HepG2 (cell line): Measurements from ENCODE around the gene ITIH2. TPM values are rescaled to one million over a fixed set of nuclear protein-coding genes. Genes with fewer than 3 reads are reported as not detected.
A peak's percentile ranks its signal among the peaks of the same experiment; 100 is the strongest.

Source experiments
- CHD4 ChIP-seq: fragments of 200-600 bp; sonication (generic); IDR thresholded peaks from 2 replicates; pipeline ENCODE4 v1.7.0; 2017; ENCODE audit warnings: mild to moderate bottlenecking, low read length, borderline replicate concordance
- HMG20B ChIP-seq: conservative IDR thresholded peaks from 2 replicates; pipeline ENCODE4 v1.6.1; 2016; ENCODE audit warnings: missing genetic modification reagents, missing compliant biosample characterization
- MLX ChIP-seq: IDR thresholded peaks from 2 replicates; pipeline ENCODE4 v1.6.1; 2016
- MTA1 ChIP-seq: sonication (generic); formaldehyde crosslinking; IDR thresholded peaks from 2 replicates; pipeline ENCODE4 v1.4.0; 2020; ENCODE audit warnings: missing genetic modification reagents, mild to moderate bottlenecking, borderline replicate concordance
- NR0B2 ChIP-seq: sonication (generic); formaldehyde crosslinking; IDR thresholded peaks from 2 replicates; pipeline ENCODE4 v1.4.0; 2020; ENCODE audit warnings: mild to moderate bottlenecking, missing genetic modification reagents
- NR2F1 ChIP-seq, 2 experiments: fragments of 450-650 bp in 1 of 2; formaldehyde crosslinking in 1 of 2; IDR thresholded peaks; 2 replicates each; pipeline versions ENCODE4 v1.5.0 to v1.6.1; 2016 to 2020; ENCODE audit warnings: mild to moderate bottlenecking in 1 of 2, missing compliant biosample characterization in 1 of 2, missing genetic modification reagents in 1 of 2, moderate library complexity in 1 of 2
- NR2F6 ChIP-seq, 2 experiments: IDR thresholded peaks; 2 replicates each; pipeline ENCODE4 v1.6.1; 2016; ENCODE audit warnings: antibody characterized with exemption in 1 of 2, mild to moderate bottlenecking in 1 of 2
- PBX3 ChIP-seq: sonication (generic); formaldehyde crosslinking; IDR thresholded peaks from 2 replicates; pipeline ENCODE4 v1.8.1; 2023; ENCODE audit warnings: missing genetic modification reagents, inconsistent platforms, borderline replicate concordance
- TOE1 ChIP-seq: sonication (generic); formaldehyde crosslinking; IDR thresholded peaks from 2 replicates; pipeline ENCODE4 v1.4.0; 2020; ENCODE audit warnings: mild to moderate bottlenecking, missing genetic modification reagents
- ZBTB2 ChIP-seq: sonication (generic); formaldehyde crosslinking; IDR thresholded peaks from 2 replicates; pipeline ENCODE4 v1.8.0; 2022; ENCODE audit warnings: low read depth, missing genetic modification reagents
- ZNF30 ChIP-seq: sonication (generic); formaldehyde crosslinking; IDR thresholded peaks from 2 replicates; pipeline ENCODE4 v1.5.0; 2020; ENCODE audit warnings: mild to moderate bottlenecking, missing genetic modification reagents
- ZNF407 ChIP-seq: sonication (generic); formaldehyde crosslinking; IDR thresholded peaks from one replicate; pipeline ENCODE4 v1.5.1; 2020; ENCODE audit warnings: mild to moderate bottlenecking, missing genetic modification reagents; ENCODE audit errors: not compliant biosample characterization
- ZNF546 ChIP-seq: sonication (generic); formaldehyde crosslinking; conservative IDR thresholded peaks from 2 replicates; pipeline ENCODE4 v1.8.1; 2023; ENCODE audit warnings: mild to moderate bottlenecking, missing genetic modification reagents
- ZNF598 ChIP-seq: sonication (generic); formaldehyde crosslinking; IDR thresholded peaks from 2 replicates; pipeline ENCODE4 v1.5.1; 2020; ENCODE audit warnings: mild to moderate bottlenecking, missing genetic modification reagents, borderline replicate concordance
- ZNF768 ChIP-seq: sonication (generic); formaldehyde crosslinking; IDR thresholded peaks from 2 replicates; pipeline ENCODE4 v1.4.0; 2020; ENCODE audit warnings: missing genetic modification reagents
- ZSCAN31 ChIP-seq: sonication (generic); formaldehyde crosslinking; IDR thresholded peaks from 2 replicates; pipeline ENCODE4 v1.5.0; 2020; ENCODE audit warnings: low read depth, mild to moderate bottlenecking, missing genetic modification reagents
- polyA plus RNA-seq, 8 experiments: library from polyadenylated mRNA; depleted of rRNA in 3 of 8; stranded (reverse) in 7 of 8; unstranded in 1 of 8; fragments of >200 nt; fragmentation: Illumina TruSeq in 4 of 8; extraction: Trizol in 4 of 8; gene quantifications; 2 replicates each; pipeline versions ENCODE4 v1.2.1 to v1.2.3, GENCODE V29; 2011 to 2016; ENCODE audit warnings: low read depth in 4 of 8, missing spikeins in 1 of 8, mixed read lengths in 1 of 8; ENCODE audit not compliant: insufficient read depth in 1 of 8
- total RNA-seq, 5 experiments: library from RNA; depleted of rRNA; stranded (reverse); fragments of >200 nt; fragmentation: Illumina TruSeq; extraction: Trizol; gene quantifications; 2 replicates each; pipeline ENCODE4 v1.2.3, GENCODE V29; 2016; ENCODE audit warnings: low read depth in 1 of 5

ITIH2 gene
- total and polyA plus RNA-seq, 2 of the 13 experiments (the other 11 are each of a cell fraction or from before 2014, with no cell fraction given): 1,197 to 1,427 TPM

GRCh38 chr10:7788639-7789286 lies 85.6 kb downstream of the ITIH2 start (continued):
- TF ChIP-seq ZNF407 (CRISPR knock-in tag) (peak; percentile 29), TOE1 (CRISPR knock-in tag) (no peak), NR2F6 (IDR thresholded peaks at IDR 0.05) (peak; percentile 9; the same call in 1 of the 2 replicates), NR2F6 (CRISPR knock-in tag; IDR thresholded peaks at IDR 0.05) (no peak), ZNF30 (0 out of 2 replicates have a peak, but pooled peaks have one; percentile 3), MLX (no peak), MTA1 (CRISPR knock-in tag) (0 out of 2 replicates have a peak, but pooled peaks have one; percentile 11), ZSCAN31 (CRISPR knock-in tag) (peak; percentile 38; the same call in 1 of the 2 replicates), ZNF768 (CRISPR knock-in tag) (no peak), NR2F1 (CRISPR knock-in tag; IDR thresholded peaks at IDR 0.05) (peak in 1 of 2 experiments; percentile 50; a peak in 1 of 4 replicates), CHD4 (0 out of 2 replicates have a peak, but pooled peaks have one; percentile 10), NR0B2 (0 out of 2 replicates have a peak, but pooled peaks have one; percentile 13), ZBTB2 (CRISPR knock-in tag) (peak; percentile 50; the same call in 1 of the 2 replicates), PBX3 (CRISPR knock-in tag) (no peak), ZNF598 (CRISPR knock-in tag) (peak; percentile 29; the same call in 1 of the 2 replicates), ZNF546 (CRISPR knock-in tag) (no peak), HMG20B (CRISPR knock-in tag) (no peak)
